Esophagus mucosa (tissue), 1 donor: Measurements from ENCODE around the gene DUT. TPM values are rescaled to one million over a fixed set of nuclear protein-coding genes. Genes with fewer than 3 reads are reported as not detected.
"Not testable (repeated sequence)": the region's sequence is repeated elsewhere in the genome, so short reads cannot be mapped to it uniquely, and the experiment has no call there.

Experiments used
- ATAC-seq: fragments of 200-7000 bp; cut with Tn5 transposase; one replicate; pipeline ENCODE4 v1.9.1; 2020
- total RNA-seq: library from RNA; stranded (reverse); gene quantifications from one replicate; pipeline ENCODE4 v1.2.4, GENCODE V29; 2023
- donor health status: DM: yes; HTN: yes; CAD: no.

DUT gene
- total RNA-seq, result 68.7 TPM

DNA sequence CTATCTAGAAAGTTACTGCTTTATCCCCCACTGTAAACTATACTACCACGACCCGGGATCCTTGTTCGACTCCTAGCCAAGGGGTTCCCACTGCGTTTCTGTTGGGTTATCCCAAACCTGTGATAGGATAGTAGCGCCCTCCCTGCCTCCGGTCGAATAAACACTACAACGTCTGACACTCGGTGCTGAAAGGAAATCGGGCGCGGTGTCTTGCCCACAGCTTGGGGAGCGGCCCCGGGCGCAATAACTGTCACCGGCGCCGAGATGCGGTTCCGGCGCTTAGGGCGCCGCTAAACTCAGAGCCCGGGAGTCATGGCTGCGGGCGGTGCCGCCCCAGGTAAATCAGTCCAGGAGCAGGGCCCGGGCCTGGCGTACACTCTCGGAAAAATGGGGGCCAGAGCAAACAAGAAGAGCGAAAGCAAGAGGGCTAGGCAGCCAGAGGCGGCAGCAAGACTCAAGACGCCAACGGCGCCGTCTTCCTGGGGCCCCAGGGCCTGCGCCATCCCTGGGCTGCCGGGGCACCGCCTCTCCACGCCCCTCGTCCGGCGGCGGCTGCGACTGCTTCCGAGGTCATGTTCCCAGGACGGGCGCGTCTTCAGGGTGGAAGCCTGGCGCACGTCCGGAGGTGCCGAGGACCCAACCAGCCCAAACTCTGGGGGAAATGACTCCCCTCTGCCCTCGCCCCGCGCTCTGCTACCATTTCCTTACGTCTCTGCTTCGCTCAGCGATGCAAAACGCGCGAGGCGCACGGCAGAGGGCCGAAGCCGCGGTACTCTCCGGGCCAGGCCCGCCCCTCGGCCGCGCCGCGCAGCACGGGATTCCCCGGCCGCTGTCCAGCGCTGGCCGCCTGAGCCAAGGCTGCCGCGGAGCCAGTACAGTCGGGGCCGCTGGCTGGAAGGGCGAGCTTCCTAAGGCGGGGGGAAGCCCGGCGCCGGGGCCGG, at the start of gene DUT:
Gene DUT (plus strand): TSS at position 575 of the 941 bp plus-strand sequence. CDS start 87 bp downstream, at position 662.
- peak; percentile 90 for ATAC-seq

DNA sequence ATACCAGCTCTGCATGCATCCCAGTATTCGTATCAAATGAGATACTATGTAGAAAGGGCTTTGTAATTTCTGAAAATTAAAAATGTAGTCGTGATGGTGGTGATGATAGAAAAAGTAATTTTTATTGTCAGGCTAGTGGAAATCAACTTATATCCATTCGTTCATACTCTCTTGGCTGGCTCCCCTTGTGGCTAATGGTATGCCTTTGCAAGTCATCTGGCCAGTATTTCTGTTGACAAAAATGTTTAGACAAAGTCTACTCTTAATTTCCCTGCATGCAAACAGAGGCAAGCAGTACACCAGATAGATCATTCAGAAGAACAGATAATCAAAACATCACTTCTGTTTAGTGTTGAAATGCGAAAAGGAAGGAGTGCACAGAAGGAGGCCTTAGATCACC, 49.6 kb upstream of the DUT start:
- ATAC-seq, result no peak

DNA sequence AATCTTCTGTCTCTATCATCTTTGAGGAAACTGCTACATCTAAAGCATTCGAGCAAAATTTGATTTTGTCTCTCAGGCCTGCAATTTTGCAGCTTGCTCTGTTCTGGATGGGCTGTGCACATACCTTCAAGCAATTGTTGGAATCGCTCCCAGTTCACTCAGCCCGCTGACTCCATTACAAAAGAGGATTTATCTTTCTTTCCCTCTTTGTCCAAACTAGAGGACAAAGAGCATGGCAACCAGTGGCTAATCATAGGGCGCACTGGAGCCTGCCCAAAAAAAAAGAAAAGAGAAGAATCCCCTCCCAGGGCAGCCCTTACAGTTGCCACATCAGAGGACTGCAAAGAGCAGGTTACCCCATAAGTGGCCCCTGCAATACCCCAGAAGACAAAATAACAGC, 49.0 kb upstream of the DUT start:
- no peak for ATAC-seq

DNA sequence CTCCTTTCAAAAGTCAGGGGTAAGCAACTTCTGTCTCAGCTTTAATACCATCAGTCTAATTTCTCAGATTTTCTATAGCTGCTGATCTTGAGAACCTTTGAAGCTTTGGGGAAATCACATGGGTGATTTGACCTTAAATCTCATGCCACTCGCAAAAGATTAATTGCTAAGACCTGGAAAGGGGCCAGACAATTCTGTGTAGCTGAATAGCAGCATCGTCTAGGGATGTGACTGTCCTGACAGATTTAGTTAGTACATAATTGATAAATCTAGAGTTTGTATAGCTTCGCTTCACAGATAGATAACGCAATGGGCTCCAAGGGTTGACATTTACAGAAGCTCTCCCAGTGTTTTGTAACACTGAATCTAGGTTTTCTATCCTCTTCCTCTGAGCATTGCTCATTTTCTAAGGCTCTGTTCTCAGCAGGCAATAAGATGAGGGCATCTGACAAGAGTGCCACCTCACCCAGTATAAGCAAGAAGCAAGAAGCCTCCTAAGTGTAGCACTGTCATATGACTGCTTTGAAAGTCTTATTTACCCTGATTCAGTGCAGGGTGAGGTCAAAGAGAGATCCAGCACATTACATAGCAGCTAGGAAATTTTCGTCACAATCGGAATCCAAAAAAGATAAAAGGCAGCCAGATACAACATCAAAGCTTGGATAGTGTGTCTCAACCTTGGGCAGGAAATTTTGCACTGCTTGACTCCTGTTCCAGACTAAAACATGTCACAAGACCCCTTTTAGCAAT, 47.7 kb upstream of the DUT start:
- ATAC-seq, result no peak

DNA sequence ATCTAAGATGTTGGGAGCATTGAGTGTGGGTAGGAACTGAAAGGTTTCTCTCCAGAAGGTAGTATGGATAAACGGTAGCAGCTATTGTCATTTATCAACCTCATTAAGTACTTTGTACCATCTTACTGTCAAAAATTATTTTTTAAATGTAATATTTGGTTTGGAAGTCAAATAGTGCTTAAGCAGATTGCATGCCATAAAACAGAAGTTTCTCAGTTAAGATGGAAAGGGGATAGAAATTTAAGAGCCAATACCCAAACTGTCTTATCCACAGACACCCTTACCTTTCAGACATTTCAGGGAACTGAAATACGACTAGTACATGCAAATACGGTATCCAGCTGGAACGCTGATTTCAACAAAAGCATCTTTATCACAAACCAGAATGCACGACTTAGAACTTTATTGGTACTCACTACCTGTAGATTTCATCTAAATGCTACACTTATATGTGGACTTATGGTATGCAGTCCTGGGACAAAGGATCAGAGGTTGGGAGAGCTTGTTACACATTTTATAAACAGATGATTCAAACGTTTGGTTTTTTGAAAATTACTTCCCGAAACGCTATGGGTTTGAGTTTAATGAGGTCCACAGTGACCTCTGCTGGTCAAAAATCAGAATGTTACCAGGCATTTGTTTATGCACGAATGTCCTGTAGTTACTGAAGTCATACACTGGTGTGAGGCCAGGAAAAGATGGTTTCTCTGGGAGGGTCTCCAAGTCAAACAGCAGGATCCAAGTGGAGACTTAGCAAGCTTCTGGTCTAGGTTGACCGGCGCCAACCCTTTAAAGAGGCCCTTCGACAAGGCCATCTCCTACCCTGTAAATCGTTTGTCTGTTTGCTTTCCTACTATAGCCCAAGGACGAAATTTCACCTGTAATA, 45.7 kb upstream of the DUT start:
- ATAC-seq, result peak; percentile 61

DNA sequence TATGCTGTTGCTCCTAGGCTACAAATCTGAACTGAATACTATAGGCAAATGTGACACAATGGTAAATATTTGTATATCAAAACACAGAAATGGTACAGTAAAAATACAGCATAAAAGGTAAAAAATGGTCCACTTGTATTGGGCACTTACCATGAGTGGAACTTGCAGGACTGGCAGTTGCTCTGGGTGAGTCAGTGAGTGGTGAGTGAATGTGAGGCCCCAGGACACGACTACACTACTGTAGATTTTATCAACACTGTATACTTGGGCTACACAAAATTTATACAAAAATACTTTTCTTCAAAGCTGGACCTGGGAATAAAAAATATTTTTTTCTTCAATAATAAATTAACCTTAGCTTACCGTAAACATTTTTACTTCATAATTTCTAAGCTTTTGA, 41.6 kb upstream of the DUT start:
- ATAC-seq, result no peak

DNA sequence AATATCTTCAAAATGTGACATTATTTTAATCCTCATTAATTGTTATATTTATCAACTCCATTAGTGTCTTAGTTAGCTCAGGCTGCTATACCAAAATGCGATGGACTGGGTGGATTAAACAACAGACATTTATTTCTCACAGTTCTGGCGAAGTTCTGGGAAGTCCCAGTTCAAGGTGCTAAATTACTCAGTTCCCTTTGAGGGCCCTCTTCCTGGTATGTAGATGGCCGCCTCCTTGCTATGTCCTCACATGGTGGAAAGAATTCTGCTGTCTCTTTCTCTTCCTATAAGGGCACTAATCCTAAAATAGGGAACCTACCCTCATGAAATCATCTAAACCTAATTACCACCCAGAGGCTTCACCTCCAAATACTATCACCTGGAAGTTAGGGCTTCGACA, 38.8 kb upstream of the DUT start:
- no peak for ATAC-seq

DNA sequence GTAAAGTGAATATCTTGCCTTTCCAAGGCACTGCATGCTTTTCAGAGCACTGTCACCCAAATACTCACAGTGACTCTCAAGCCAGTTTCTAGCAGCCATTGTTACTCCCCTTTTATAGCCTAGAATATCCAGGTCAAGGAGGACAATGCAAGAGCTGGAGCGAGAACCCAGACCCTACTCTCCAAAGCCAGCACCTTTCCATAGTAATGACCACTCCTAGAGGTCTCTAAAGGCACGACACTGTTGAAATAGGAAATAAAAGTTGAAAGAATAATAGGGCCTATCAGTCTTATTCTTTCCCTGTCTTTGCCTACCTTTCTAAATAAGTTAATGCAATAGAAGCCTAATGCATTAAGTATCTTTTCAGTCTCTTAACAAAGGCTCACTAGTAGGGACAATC, 33.6 kb upstream of the DUT start:
- ATAC-seq, result no peak

DNA sequence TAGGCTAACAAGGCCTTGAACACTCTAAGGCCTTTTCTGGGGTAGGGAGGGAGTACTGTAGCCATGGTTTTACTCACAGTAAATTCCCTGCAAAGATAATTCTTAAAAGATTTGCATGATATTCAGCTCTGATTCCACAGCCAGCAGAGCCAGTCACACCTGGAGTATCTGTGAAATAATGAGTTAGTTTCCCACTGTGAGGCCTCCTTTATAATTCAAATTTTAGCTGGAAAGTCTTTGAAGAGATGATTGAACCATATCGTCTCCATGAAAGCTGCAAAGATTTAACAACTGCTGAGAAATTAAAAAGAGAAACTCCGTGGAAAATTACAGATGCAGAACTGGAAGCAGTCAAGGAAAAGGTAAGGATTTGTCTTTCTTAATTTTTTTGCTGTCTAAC, 32.3 kb upstream of the DUT start:
- ATAC-seq, result no peak

DNA sequence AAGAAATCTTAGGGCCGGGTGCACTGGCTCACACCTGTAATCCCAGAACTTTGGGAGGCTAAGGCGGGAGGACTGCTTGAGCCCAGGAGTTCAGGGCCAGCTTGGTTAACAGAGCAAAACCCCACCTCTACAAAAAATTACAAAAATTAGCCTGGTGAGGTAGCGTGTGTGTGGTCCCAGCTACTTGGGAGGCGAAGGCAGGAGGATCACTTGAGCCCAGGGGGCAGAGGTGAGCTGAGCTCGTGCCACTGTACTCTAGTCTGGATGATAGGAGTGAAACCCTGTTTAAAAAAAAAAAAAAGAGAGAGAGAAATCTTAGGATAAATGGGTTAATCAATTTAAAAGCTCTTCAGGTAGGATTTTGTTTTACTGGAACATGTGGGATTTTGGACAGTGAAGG, 31.2 kb upstream of the DUT start:
- ATAC-seq, result no peak

DNA sequence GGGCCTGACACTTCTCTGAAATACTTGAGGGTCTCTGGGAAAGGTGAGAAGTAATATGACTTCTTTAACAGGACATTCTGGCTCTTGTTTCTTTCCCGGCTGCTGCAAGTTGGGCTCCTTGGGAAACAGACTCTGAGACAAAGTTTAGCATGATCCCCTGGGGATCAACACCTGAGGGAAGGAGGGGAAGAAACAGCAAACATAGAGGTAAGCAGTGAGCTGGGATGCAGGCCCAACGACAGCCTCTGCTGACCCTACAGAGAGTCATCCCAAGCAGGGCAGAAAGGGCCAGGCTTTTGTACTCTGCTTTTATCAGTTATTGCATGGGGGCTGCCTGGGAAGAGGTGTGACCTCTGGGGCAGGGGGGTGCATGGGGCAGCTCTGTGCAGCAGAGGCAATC, 26.8 kb upstream of the DUT start:
- ATAC-seq, result no peak

DNA sequence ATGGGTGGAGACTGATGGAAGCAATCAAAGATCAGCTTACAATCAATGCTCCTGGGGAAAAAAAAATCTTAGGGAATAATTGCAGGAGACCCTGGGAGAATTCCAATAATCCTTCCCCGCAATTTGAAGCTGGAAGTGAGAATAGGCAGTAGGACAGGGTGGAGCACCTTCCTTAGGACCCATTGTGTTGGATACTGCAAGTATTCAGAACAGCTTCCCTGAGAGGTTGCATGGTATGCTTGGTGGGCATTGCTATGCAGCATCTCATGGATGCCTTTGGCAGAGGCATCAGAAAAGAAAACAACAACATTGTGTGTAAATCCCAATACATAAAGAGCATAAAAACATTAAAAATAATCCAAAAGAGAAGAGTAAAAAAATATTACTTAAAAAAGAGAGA, 24.6 kb upstream of the DUT start:
- no peak for ATAC-seq

DNA sequence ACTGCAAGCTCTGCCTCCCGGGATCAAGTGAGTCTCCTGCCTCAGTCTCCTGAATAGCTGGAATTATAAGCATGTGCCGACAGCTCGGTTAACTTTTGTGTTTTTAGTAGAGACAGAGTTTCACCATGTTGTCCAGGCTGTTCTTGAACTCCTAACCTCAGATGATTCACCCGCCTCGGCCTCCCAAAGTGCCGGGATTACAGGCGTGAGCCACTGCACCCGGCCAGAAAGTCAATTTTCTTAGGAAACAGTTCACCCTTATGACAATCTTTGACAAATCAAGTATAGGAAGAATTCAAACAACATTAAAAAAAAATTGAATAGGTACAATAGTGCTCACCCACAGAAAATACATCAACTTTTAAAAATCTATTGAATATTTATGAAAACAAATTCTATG, 23.6 kb upstream of the DUT start:
- ATAC-seq, result no peak

DNA sequence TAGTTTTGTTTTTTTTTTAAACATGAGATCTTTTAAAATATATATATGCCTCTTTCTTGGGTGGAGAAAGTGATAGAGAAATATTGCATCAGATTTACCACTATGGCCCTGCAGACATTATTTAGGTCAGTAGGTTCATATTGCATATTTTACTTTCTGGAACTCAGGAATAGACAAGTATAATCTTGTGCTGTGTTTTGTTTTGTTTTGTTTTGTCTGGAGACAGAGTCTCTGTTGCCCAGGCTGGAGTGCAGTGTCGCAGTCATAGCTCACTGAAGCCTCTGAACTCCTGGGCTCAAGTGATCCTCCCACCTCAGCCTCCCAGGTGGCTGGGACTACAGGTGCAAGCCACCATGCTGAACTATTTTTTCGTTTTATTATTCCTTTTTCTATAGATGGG, 21.5 kb upstream of the DUT start:
- no peak for ATAC-seq

DNA sequence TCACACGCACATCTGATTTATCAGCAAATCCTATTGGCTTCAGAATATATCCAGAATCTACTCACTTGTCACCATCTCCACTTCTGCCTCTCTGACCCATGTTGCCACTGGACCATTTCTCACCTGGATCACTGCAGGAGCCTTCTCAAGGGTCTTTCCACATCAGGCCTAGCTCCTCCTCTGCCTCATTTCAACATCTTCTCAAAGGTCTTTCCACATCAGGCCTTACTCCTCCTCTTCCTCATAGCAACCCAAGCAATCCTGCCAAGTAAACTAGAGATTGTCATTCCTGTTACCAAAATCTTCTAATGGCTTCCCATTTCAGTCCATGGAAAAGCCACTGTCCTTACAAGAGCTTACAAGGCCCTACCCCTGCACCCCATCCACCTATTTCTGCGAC, 18.0 kb upstream of the DUT start:
- ATAC-seq, result no peak

DNA sequence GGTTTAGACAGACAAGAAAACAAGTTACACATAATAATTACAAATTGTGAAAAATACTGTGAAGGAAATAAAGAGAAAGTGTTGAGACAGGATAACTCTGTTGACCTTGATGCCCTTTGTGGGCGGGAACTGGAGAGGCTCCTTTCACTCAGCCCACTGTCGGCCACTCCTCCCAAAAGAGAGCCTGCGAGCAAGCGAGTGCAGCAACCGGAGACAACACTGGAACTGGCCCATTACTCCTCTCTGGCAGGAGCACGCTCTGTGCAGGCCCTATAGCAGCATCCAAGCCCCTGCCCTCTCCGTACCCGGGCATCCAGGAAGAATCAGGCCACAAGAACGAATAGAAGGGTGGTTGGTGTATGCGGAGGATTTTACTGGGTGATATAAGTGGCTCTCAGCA, 16.2 kb upstream of the DUT start:
- ATAC-seq, result no peak

DNA sequence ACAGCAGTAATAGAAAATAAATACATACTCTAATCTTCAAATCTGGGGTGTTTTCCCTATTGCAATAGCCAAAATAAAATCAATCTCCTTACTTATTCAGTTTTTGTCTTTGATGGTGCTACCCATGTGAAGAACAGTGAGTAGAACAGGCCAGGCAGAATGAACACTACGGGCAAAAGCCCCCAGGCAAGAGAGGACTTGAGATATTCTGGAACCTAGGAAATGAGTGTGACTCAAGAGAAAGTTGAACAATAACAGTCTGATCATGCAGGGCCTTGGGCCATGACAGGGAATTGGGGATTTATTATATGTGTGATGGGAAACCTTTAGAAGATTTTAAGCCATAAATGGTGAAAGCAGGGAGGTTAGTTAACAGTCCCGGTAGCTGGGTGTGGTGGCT, 14.0 kb upstream of the DUT start:
- ATAC-seq, result no peak

DNA sequence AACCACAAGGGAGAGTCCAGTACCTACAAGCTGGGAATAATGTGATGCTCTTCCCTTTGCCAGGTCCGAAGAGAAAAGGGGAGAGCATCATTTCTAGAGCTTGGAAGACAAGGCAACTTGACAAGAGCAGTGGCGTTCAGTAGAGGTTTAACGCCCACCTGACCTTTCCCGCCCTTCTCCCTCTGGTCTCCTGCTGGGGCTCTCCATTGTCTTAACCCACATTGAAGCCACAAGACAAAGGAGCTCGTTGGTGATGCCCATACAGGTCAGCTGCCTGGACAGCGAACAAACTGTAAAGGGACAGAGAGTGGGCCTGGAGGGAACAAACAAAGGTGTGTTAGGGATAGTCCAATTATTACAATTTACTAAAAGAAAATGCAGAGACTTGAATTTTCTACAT, 13.1 kb upstream of the DUT start:
- ATAC-seq, result no peak

DNA sequence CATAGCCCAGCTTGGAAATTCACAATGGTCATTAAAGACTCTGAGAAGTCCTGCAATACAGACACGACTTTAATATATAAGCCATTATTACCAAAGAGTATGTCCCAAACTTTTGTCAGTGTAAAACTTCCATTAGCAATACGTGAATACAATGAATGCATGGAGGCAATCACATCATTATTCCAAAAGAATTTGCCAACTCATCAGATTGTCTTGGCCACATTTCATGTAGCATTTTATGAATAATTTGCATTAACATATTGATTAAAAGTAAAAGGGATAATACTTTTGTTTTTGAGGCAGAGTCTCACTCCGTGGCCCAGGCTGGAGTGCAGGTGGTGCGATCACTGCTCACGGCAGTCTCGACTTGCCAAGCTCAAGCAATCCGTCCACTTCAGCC, 7.9 kb upstream of the DUT start:
- ATAC-seq, result no peak

DNA sequence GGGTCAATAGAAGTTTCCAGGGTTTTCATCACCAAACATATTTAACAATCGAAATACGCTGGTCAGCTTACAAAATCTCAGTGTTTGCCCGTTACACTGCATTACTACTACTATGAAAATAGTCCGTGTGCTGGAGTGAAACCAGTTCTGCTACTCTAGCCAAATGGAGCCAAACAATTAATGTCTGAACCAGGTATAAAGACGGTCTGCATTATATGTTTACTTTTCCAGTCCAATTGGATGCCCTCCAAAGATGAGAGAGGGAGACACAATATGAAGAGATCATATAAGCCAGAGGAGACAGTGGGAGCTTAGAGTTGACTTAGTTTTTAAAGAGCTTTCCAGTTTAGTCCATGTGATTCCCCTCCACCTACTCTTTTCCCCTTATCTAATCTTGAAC, 6.3 kb upstream of the DUT start:
- ATAC-seq, result no peak

DNA sequence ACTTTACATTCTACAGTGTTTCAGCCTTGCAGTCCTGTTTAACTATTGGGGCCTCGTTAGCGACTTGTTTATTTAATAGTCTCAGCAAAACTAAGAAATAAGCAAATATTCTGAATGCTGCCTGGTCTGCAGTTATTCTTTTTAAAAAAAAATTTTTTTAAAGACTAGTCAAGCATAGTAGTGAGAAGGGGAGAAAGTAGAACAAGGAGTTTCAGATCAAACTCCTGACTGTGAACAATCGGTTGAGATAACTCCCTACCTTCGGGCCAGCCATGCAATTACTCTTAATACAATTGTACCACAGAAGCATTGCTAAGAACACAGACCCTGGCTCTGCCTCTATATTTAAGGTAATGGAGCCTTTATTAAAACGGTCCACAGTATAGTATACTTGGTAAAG, 5.8 kb upstream of the DUT start:
- ATAC-seq, result no peak

DNA sequence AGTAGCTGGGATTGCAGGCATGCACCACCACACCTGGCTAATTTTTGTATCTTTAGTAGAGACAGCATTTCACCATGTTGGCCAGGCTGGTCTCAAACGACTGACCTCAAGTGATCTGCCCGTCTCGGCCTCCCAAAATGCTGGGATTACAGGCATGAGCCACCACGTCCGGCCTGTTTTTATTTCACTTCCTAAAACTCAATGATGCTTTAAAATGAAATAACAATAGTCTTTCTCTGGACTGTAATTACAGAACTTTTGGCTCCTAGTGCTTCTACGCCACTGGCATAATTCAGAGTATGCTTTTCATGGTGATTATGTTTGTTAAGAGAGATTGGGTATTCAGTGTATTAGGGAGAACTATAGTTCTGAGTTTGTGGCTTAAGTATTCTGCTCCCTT, 5.0 kb upstream of the DUT start:
- ATAC-seq, result not testable (repeated sequence)
